Glomerular visceral epithelial cell (primary cell): Measurements from ENCODE around the gene TMEM185B.
"Not testable (repeated sequence)": the region's sequence is repeated elsewhere in the genome, so short reads cannot be mapped to it uniquely, and the experiment has no call there.

Source experiments
- DNase-seq: peaks from one replicate; pipeline ENCODE4 v3.0.0-alpha.2; 2016; ENCODE audit errors: extremely low spot score

Gene TMEM185B

GRCh38 chr2:120223034-120223912 is at the start of gene TMEM185B:
TMEM185B (minus strand) TSS chr2:120223400; CDS start chr2:120222976, 424 bp downstream.
- DNase-seq = peak; percentile 91

GRCh38 chr2:120271711-120272379 is 48.6 kb upstream of the TMEM185B start:
- DNase-seq = no peak

GRCh38 chr2:120269816-120270215 is 46.6 kb upstream of the TMEM185B start:
- no peak for DNase-seq

GRCh38 chr2:120269076-120269744 is 46.0 kb upstream of the TMEM185B start:
- DNase-seq = no peak

GRCh38 chr2:120267348-120267747 is 44.1 kb upstream of the TMEM185B start:
- DNase-seq = no peak

- DNase-seq = no peak
Measured at GRCh38 chr2:120265006-120265405, 41.8 kb upstream of the TMEM185B start.

- no peak for DNase-seq
Measured at GRCh38 chr2:120262761-120263428, 39.7 kb upstream of the TMEM185B start.

GRCh38 chr2:120262150-120262549 is 39.0 kb upstream of the TMEM185B start:
- no peak for DNase-seq

GRCh38 chr2:120261387-120262006 is 38.3 kb upstream of the TMEM185B start:
- DNase-seq = no peak

GRCh38 chr2:120260736-120261135 is 37.5 kb upstream of the TMEM185B start:
- DNase-seq = no peak

GRCh38 chr2:120259939-120260338 is 36.7 kb upstream of the TMEM185B start:
- not testable (repeated sequence) for DNase-seq

- DNase-seq = no peak
Measured at GRCh38 chr2:120258196-120258595, 35.0 kb upstream of the TMEM185B start.

GRCh38 chr2:120257522-120257921 is 34.3 kb upstream of the TMEM185B start:
- DNase-seq = no peak

- DNase-seq = no peak
Measured at GRCh38 chr2:120256651-120257000, 33.4 kb upstream of the TMEM185B start.

GRCh38 chr2:120255986-120256650 is 32.9 kb upstream of the TMEM185B start:
- DNase-seq = no peak

GRCh38 chr2:120255071-120255470 is 31.9 kb upstream of the TMEM185B start:
- no peak for DNase-seq

GRCh38 chr2:120254178-120254577 is 31.0 kb upstream of the TMEM185B start:
- no peak for DNase-seq

GRCh38 chr2:120253021-120253882 is 30.1 kb upstream of the TMEM185B start:
- DNase-seq = peak; percentile 79

GRCh38 chr2:120252225-120253020 is 29.2 kb upstream of the TMEM185B start, which contains the start of gene RALB:
RALB (plus strand) TSS chr2:120252852; CDS start chr2:120278665, 25,813 bp downstream.
- peak; percentile 99 for DNase-seq
